ENCODE measurements around the gene ARSD. TPM values are rescaled to one million over a fixed set of nuclear protein-coding genes. Genes with fewer than 3 reads are reported as not detected.

ARSD gene
- total RNA-seq, 1 donor from 2014 or later = 38.7 TPM

- Mint-ChIP-seq H3K27me3 (no peaks in the 10 kb centered on the region), H3K36me3 (peaks cover 19% of the 10 kb centered on the region), H3K4me3 (no peak overlapping the region), H3K4me1 (ENCODE audit: unreplicated experiment) (peaks cover 31% of the 10 kb centered on the region), H3K9me3 (peaks cover 8% of the 10 kb centered on the region), H3K27ac (peak overlapping the region; percentile 98)
- TF ChIP-seq, protein P1, sequence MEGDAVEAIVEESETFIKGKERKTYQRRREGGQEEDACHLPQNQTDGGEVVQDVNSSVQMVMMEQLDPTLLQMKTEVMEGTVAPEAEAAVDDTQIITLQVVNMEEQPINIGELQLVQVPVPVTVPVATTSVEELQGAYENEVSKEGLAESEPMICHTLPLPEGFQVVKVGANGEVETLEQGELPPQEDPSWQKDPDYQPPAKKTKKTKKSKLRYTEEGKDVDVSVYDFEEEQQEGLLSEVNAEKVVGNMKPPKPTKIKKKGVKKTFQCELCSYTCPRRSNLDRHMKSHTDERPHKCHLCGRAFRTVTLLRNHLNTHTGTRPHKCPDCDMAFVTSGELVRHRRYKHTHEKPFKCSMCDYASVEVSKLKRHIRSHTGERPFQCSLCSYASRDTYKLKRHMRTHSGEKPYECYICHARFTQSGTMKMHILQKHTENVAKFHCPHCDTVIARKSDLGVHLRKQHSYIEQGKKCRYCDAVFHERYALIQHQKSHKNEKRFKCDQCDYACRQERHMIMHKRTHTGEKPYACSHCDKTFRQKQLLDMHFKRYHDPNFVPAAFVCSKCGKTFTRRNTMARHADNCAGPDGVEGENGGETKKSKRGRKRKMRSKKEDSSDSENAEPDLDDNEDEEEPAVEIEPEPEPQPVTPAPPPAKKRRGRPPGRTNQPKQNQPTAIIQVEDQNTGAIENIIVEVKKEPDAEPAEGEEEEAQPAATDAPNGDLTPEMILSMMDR (conservative IDR thresholded peaks at IDR 0.05) = no peak
- no peak for DNase-seq (ENCODE audit: extremely low spot score, unreplicated experiment)
Measured at GRCh38 chrX:2888309-2888708, 40.8 kb downstream of the ARSD start.

DNA sequence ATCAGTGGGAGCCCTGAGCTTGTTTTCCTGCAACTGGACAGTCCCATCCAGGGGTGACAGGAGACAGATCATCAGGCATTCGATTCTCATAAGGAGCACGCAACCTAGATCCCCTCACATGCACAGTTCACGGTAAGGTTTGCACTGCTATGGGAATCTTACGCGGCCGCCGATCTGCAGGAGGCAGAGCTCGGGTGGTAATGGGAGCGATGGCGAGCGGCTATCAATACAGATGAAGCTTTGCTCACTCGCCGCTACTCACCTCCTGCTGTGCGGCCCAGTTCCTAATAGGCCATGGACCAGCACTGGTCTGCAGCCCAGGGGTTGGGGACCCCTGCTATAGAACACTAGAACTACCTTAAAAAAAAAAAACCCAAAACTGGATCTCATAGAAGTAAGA, 45.4 kb downstream of the ARSD start:
- H3K36me3 Mint-ChIP-seq = peaks cover 37% of the 10 kb centered on the region

DNA sequence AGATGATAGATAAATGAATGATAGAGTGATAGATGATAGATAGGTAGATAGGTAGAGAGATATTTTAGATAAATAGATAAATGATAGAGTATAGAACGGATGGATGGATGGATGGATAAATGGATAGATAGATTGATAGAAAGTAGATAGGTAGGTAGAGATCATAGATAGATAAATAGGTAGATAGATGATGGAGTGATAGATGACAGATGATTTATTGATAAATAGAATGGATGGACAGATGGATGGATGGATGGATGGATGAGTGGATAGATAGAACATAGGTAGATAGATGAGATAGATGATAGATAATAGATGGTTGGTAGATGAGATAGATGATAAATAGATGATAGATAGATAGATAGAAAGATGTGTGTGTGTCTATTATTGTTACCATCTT, 49.5 kb downstream of the ARSD start:
- no peaks in the 10 kb centered on the region for H3K4me1 Mint-ChIP-seq (ENCODE audit: unreplicated experiment)
- no peaks in the 10 kb centered on the region for H3K27me3 Mint-ChIP-seq
- peaks cover 7% of the 10 kb centered on the region for H3K9me3 Mint-ChIP-seq
- H3K36me3 Mint-ChIP-seq = peaks cover 43% of the 10 kb centered on the region
- DNase-seq (ENCODE audit: extremely low spot score, unreplicated experiment) = no peak
- no peak overlapping the region for H3K27ac Mint-ChIP-seq
- TF ChIP-seq, protein P1 (conservative IDR thresholded peaks at IDR 0.05) = no peak
- H3K4me3 Mint-ChIP-seq = no peak overlapping the region

More for the DNA sequence above, 45.4 kb downstream of the ARSD start:
- Mint-ChIP-seq H3K27ac (no peak overlapping the region), H3K4me3 (no peak overlapping the region), H3K4me1 (ENCODE audit: unreplicated experiment) (peaks cover 6% of the 10 kb centered on the region), H3K27me3 (no peaks in the 10 kb centered on the region), H3K9me3 (no peaks in the 10 kb centered on the region)
- TF ChIP-seq, protein P1 (conservative IDR thresholded peaks at IDR 0.05) = no peak
- DNase-seq (ENCODE audit: extremely low spot score, unreplicated experiment) = no peak

DNA sequence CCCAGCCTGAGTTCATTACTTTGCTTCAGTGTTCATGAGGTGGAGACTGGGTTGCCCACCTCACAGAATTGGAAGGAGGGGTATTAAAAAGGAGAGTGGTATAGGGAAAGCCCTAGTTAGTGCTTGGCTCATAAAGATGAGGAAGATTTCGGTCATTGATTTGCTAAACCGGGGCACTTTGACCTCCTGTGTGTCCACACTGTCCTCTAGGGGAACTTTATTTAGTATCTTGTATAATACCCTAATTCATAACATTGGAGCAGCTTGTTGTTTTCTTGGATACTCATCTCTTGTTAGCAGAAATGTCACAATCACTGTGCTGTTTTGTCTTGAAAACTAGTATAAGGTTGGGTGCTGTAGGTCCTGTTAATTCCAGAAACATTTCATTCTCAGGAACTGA, 50.6 kb downstream of the ARSD start:
- H3K27me3 Mint-ChIP-seq = no peaks in the 10 kb centered on the region
- peaks cover 45% of the 10 kb centered on the region for H3K36me3 Mint-ChIP-seq

DNA sequence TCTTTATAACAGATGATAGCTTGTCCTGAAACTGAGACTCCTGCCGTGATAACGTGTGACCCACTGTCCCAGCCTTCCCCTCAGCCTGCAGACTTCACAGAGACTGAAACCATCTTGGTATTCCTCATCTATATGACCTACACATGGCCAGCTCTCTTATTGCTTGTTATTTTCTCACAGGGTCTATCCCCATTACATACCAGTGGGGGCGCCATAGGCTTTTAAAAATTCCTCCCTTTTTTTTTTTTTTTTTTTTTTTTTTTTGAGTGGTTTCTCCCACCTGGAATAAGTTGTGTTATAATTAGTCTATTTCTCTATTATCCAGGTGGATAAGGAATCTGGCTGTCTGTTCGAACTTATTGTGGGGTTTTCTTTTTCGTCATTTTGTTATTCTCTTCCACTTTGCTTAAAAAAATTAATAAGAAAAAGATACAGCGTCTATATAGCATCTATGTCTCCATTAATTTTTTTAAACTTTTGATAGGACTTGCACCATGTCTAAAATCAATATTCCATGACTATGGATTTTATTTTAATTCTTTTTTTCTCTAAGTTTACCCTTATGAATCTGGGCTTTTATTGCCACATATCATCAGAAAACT, 53.2 kb downstream of the ARSD start:
- Mint-ChIP-seq H3K4me1 (ENCODE audit: unreplicated experiment) (no peaks in the 10 kb centered on the region), H3K36me3 (peaks cover 36% of the 10 kb centered on the region), H3K27me3 (no peaks in the 10 kb centered on the region), H3K9me3 (peaks cover 12% of the 10 kb centered on the region), H3K27ac (no peak overlapping the region), H3K4me3 (no peak overlapping the region)
- no peak for DNase-seq (ENCODE audit: extremely low spot score, unreplicated experiment)
- TF ChIP-seq, protein P1 (conservative IDR thresholded peaks at IDR 0.05) = peak; percentile 73

More for the DNA sequence above, 50.6 kb downstream of the ARSD start:
- no peak overlapping the region for H3K27ac Mint-ChIP-seq
- TF ChIP-seq, protein P1 (conservative IDR thresholded peaks at IDR 0.05) = no peak
- DNase-seq (ENCODE audit: extremely low spot score, unreplicated experiment) = no peak
- no peak overlapping the region for H3K4me3 Mint-ChIP-seq
- H3K4me1 Mint-ChIP-seq (ENCODE audit: unreplicated experiment) = no peaks in the 10 kb centered on the region
- H3K9me3 Mint-ChIP-seq = peaks cover 12% of the 10 kb centered on the region

DNA sequence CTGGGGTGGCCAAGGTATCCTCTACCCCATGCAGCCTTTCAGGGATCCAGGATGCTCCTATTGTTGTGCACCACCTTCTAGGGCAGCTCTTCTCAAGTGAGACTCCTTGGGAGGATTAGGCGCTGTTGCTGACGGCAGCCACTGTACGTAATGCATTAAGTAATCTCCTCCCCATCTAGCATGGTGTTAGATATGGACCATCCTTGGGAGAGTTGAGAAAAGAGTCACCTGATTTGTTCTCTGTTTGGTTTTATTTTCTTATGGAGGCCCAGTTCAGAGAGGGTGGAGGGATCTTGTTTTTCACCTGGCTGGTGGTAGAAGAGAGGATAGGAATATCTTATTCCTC, 54.0 kb downstream of the ARSD start:
- no peak overlapping the region for H3K4me3 Mint-ChIP-seq
- TF ChIP-seq, protein P1 (conservative IDR thresholded peaks at IDR 0.05) = no peak
- H3K27me3 Mint-ChIP-seq = no peaks in the 10 kb centered on the region
- H3K36me3 Mint-ChIP-seq = peaks cover 37% of the 10 kb centered on the region
- H3K9me3 Mint-ChIP-seq = peaks cover 12% of the 10 kb centered on the region
- DNase-seq (ENCODE audit: extremely low spot score, unreplicated experiment) = peak; percentile 20
- H3K27ac Mint-ChIP-seq = no peak overlapping the region
- no peaks in the 10 kb centered on the region for H3K4me1 Mint-ChIP-seq (ENCODE audit: unreplicated experiment)

Data from type B pancreatic cell (in vitro differentiated cells).